Left cardiac atrium (tissue), 4 donors: Measurements from ENCODE around the gene ZC3H8. TPM values are rescaled to one million over a fixed set of nuclear protein-coding genes. Genes with fewer than 3 reads are reported as not detected.
"Not testable (repeated sequence)": the region's sequence is repeated elsewhere in the genome, so short reads cannot be mapped to it uniquely, and the experiment has no call there.

Experiments
- ATAC-seq, 2 donors: fragments of 200-7000 bp; cut with Tn5 transposase; one replicate each; pipeline ENCODE4 v1.9.1; 2020; ENCODE audit warnings: mild to moderate bottlenecking in 2 of 2, moderate library complexity in 2 of 2
- DNase-seq: peaks from one replicate; pipeline ENCODE4 v3.0.0-alpha.2; 2020
- intact Hi-C, 2 donors: fragments of 100-400 bp; cut with DNase I; formaldehyde crosslinking; loops; one replicate each; pipeline versions ENCODE4 v1.14.1 to v1.15.1; 2022 to 2023
- long read RNA-seq: library from polyadenylated mRNA; unstranded; transcript quantifications from one replicate; pipeline ENCODE4 v2.0.0, GENCODE V29; 2021
- total RNA-seq, 2 donors: library from RNA; stranded (reverse); fragmentation: NEBNext Ultra II Directional; extraction: Animal tissue kit (Norgen Biotek cat#: 25700); gene quantifications; one replicate each; pipeline ENCODE4 v1.2.1, GENCODE V29; 2021
- donor health status: DM: no; HTN: yes; CAD: no.
- donor health status: DM: no; HTN: yes; CAD: no; lungs with severe emphysema.
- donor health status: DM: yes; HTN: yes; CAD: no.
- donor health status: Dilated cardiomyopathy.

The ZC3H8 gene
- total RNA-seq = 1 to 10 TPM; 8.8 to 10.0 TPM
- long read RNA-seq, partial matches to known transcripts = 0 of 1 reads
- long read RNA-seq, other reads (novel, unspliced or antisense) = 0 of 1 reads

- peak; percentile 99 for ATAC-seq
- intact Hi-C loops = loop anchor here in 1 of 2 donors (1.0 to 10.0 kb wide), 3 partner anchors 21 to 178 kb away; partner anchors contain the start of genes RGPD8 and ZC3H6
- peak; percentile 96 for DNase-seq
Measured at GRCh38 chr2:112254466-112255240, at the start of gene ZC3H8. TSS of gene ZC3H8 (minus strand) at chr2:112255042. CDS start at chr2:112254981, 61 bp downstream.

GRCh38 chr2:112304298-112304941 is 49.6 kb upstream of the ZC3H8 start:
- intact Hi-C loops = no loop called here
- no peak for DNase-seq
- peak; percentile 46 to 55 for ATAC-seq

GRCh38 chr2:112301973-112302372 is 47.1 kb upstream of the ZC3H8 start:
- intact Hi-C loops = no loop called here
- ATAC-seq = no peak

GRCh38 chr2:112301171-112301584 is 46.3 kb upstream of the ZC3H8 start:
- ATAC-seq = peak; percentile 50 to 90
- no peak for DNase-seq
- intact Hi-C loops = no loop called here

More at GRCh38 chr2:112301973-112302372, 47.1 kb upstream of the ZC3H8 start:
- DNase-seq = no peak

DNA sequence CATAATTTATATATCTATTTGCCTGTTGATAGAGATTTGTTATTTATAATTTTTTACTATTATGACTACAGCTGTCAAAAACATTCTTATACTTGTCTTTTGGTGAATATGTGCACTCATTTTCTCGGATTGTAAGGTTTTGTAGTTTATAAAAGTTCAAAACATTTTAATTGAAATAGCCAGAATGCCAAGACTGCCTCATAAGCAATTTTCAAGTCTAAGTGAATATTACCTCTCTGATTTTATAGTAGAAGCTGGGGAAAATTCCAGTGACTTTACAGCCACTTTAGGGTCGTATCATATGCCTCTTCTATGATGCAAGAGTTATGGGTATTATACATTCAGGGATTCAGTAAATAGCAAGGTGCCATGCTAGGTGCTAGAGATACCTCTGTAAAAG is 41.6 kb upstream of the ZC3H8 start:
- ATAC-seq (no peak), DNase-seq (no peak)
- intact Hi-C loops = no loop called here

GRCh38 chr2:112295407-112296078 is 40.7 kb upstream of the ZC3H8 start:
- intact Hi-C loops = no loop called here
- no peak for DNase-seq
- ATAC-seq = no peak

DNA sequence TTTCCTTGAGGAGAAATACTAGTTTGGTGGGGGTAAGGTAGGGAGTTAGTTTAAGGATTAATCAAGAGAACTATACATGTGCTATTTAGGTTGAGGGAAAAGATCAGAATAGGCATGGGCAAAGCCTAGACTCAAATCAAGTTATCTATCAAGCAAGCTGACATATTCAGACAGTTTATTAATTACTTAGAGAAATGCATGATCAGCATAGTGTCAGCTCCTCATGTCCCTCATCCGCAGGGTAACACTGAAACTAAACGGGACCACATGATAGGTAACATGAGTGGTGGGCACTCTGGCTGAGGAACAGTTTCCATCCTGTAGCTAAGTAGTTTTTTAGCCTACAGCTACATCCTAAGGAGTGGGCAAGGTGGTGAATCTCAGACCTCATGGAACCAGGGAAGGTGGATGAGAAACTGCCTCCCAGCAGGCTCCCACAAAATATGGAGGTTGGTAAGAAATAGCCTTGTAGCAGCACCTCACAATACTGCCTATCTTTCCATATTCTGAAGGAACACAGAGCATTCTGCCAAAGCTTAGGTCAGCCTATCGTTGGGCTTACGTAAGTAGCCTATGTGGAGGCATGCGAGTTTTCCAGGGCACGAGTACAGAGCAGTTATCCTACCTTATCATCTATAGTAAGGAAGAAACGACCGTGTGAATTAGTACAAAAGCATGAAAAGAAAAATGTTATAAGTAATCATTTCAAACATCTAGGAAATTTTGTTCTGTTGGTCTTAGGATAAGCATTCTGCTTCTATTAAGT is 39.0 kb upstream of the ZC3H8 start:
- peak in 1 of 2 donors; percentile 59 for ATAC-seq
- no peak for DNase-seq
- intact Hi-C loops = no loop called here

- no peak for ATAC-seq
- DNase-seq = no peak
- intact Hi-C loops = no loop called here
Measured at GRCh38 chr2:112290648-112291047, 35.8 kb upstream of the ZC3H8 start.

DNA sequence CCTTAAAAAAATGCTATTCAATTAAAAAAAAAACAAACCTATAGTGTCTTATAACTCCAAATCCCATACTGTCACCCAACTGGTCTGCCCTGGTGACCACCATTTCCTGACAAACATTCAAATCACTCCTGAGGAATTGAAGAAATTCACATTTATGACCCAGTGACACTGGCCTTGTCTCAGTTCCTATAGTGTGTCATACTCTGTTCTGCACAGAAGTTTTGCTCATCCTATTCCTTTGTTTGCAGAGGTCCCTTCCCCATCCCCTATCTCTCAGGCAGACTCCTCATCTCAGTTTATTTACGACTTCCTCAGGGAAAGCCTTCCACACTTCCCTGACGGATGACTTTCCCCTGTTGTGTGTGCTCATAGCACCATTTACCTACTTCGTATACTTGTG is 35.2 kb upstream of the ZC3H8 start:
- DNase-seq (no peak), ATAC-seq (no peak)
- intact Hi-C loops = no loop called here

DNA sequence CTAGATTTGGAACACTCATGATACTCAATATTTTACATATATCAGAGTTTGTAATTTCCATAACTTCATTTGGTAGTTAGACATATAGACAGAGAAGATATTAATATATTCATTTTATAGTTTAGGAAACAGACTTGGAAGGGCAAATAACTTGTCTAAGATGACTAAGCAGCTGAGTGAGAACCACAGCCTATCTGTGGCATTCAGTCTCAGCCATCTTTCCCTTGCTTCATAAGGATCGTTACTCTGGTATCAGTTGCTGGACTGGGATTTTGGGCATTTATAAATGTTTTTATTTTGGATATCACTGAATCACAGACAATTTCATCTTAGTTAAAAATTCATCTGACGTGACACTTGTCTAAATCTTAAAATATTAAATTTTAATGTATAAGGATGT is 28.7 kb upstream of the ZC3H8 start:
- ATAC-seq = peak in 1 of 2 donors; percentile 48
- intact Hi-C loops, DNase-seq: not testable (repeated sequence)

DNA sequence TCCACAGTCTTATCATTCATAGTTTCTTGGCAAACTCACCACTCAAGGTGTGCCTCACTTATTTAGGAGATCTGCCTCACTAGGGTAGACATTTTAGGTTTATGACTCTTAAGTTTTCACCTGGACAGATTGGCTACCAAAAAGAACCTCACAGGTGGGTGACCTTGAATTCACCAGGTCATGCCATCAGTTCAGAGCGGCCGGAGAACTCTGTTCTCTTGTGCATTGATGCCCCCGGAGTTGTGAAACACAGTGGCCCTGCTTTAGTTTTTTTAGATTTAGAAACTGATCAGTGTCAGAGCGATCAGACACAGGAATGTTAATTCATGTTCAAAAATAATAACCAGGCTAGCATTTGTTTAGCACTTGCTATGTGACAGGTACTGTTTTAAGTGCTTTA is 27.2 kb upstream of the ZC3H8 start:
- DNase-seq, ATAC-seq: not testable (repeated sequence)

DNA sequence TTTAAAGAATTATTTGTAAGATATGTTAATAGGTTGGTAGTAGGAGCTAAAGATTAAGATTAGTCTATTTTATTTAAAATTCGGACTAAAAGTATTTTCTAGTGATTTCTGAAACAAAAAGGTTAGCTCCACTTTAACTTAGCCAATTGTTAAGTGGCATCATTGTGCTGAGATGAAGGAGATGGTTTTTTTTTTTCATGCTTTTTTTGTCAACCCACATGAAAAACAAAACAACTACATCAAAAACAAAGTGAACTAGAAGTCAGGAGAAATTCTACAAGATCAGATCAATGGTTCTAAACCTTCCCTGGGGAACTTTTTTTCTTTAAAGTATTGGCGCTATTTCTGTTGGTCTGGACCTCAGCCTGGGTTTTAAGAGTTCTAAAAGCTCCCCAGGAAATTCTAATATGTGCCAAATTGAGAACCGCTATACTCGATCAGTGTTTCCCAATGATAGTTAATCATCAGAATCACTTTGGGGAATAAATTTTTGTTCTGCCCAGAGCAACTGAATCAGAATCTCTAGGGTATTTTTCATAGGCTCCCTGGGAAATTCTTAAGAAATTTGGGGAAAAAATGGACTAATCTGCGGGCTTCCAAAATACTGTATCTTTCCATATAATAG is 22.9 kb upstream of the ZC3H8 start:
- DNase-seq (no peak), ATAC-seq (no peak)
- intact Hi-C loops = no loop called here

More for the DNA sequence above, 27.2 kb upstream of the ZC3H8 start:
- intact Hi-C loops = not testable (repeated sequence)

DNA sequence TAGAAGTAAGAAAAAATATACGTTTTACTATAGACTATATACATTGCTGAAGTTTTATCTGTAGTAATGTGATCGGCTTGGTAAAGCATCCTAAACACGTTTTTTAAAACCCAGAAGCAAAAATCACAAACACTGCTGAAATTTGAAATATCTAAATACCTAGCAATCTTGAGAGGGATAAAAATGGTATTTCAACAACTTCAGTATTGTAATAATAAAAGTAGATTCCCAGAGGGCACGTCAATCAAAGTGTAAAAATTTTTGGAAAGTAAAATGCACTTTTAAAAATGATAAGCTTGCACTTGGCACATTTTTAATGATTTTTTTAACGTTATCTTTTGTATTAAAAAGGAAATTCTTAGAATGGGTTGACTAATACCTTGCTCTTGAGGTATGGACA is 22.1 kb upstream of the ZC3H8 start:
- no peak for ATAC-seq
- intact Hi-C loops = no loop called here
- no peak for DNase-seq

DNA sequence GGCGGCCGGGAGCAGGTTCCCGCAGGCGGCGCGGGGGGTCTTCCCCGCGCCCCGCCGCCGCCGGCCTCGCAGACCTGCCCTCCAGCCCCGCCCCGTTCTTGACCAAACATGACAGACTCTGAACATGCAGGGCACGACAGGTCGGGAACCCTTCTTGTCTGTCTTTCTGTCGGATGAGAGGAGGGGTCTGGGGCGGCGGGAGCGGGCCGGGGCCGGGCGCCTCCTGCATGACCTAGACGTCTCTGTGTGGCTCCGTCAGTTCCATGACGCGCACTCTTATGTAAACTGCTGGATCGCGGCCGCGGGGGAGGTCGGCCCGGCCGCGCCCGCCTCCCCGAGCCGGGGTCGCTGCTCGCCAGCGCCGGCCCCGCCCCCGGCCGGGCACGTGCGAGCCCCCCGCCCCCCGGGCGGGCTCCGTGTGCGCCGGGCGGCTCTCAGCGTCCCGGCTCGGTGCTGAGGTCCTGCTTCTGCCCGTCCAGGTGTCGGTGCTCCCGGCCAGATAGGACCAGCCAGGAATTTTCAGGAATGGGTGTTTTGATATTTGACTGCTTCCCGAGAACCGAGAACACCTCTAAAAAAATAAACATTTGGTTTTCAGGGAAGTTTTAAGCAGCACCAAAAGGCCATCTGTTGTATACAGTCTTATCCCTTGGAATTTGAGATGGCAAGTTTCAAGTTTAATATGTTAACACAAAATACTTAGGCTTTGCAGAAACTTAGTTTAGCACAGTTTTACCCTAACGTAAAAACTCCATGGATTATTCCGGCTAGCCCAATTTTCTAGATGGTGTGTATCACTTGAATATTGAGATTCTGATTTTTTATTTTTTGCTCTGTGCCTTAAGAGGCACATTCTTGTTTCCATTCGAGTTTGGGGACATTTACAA is 21.3 kb upstream of the ZC3H8 start:
- peak; percentile 92 for DNase-seq
- intact Hi-C loops = loop anchor here in 1 of 2 donors (1.0 kb wide), 1 partner anchor 22 kb away; no protein-coding TSS in a partner anchor
- ATAC-seq = peak; percentile 89 to 91

GRCh38 chr2:112275311-112275886 is 20.6 kb upstream of the ZC3H8 start, which contains the start of gene ZC3H6:
TSS of gene ZC3H6 (plus strand) at chr2:112275597. CDS start at chr2:112275995, 398 bp downstream.
- intact Hi-C loops = loop anchor here in 1 of 2 donors (1.0 kb wide), 1 partner anchor 21 kb away; no protein-coding TSS in a partner anchor
- ATAC-seq (peak; percentile 98 to 99), DNase-seq (peak; percentile 99)

DNA sequence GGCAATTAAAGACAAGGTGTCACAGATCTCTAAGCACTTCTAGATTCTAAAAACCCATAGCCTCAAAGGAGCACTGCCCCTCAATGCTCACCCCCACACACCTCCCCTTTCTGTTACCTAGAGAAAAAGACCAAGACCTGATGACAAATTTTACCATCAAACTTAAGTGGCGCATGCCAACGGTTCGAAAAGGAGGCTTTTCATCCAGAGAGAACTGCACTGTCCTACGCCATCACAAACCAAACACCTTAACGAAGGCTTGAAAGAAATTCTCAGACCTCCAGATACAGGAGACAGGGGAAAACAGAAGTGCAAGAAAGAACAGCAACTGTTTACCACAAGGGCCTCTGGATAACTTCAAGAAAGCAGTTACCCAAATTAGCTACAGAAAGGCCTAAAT is 18.5 kb upstream of the ZC3H8 start:
- intact Hi-C loops = no loop called here
- no peak for ATAC-seq
- no peak for DNase-seq

DNA sequence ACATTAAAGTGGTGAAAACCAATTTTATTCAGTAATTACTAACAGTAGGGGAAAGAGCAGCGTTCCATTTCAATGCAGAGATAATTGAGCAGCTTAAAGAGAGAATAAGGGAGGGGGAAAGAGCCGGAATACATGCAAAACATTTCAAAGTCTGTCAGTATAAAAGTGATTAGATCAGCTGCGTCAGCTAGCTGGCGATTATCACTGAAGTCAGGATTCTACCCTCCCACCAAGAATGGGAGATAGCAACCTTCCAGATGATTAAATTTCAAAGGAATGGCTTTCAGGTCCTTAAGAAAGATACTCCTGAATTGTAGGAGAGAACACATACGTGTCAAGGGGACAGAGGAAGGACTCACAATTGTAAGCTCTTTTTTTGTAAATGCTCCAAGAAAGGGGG is 17.8 kb upstream of the ZC3H8 start:
- DNase-seq (no peak), ATAC-seq (no peak)
- intact Hi-C loops = no loop called here
